Testis (tissue), 2 donors: Measurements from ENCODE around the gene CALML5.

Experiments used
- CTCF ChIP-seq, 3 experiments: fragments of 450-650 bp in 2 of 3; fragments of 200-600 bp in 1 of 3; sonication (generic) in 1 of 3; IDR thresholded peaks; one replicate each; pipeline ENCODE4 v1.5.1; 2016 to 2019; ENCODE audit warnings: antibody characterized with exemption in 3 of 3, mild to moderate bottlenecking in 2 of 3, moderate library complexity in 1 of 3
- POLR2A ChIP-seq: fragments of 450-650 bp; IDR thresholded peaks from one replicate; pipeline ENCODE4 v1.6.1; 2017; ENCODE audit warnings: antibody characterized with exemption, mild to moderate bottlenecking, moderate library complexity

GRCh38 chr10:5523796-5524574, 24.6 kb upstream of the CALML5 start:
- TF ChIP-seq POLR2A (no peak), CTCF (IDR thresholded peaks at IDR 0.05) (no peak)
